GM23338 (cell line): ENCODE data around the gene CYGB. TPM values are rescaled to one million over a fixed set of nuclear protein-coding genes. Genes with fewer than 3 reads are reported as not detected.

Experiments used
- ATAC-seq: fragments of 200-7000 bp; cut with Tn5 transposase; 3 replicates; pipeline ENCODE4 v1.9.1; 2020
- DNase-seq: peaks from one replicate; pipeline ENCODE4 v3.0.0-alpha.2; 2015; ENCODE audit warnings: low spot score
- H2AFZ ChIP-seq: fragments of 200-600 bp; sonication (generic); 2 replicates; pipeline ENCODE4 v1.8.0; 2016; ENCODE audit warnings: antibody characterized with exemption, mild to moderate bottlenecking, moderate library complexity
- H3F3A ChIP-seq: fragments of 200-600 bp; sonication (generic); replicated peaks from 2 replicates; pipeline ENCODE4 v1.8.0; 2017; ENCODE audit warnings: antibody characterized with exemption, mixed run types, low read depth
- H3K27ac ChIP-seq: fragments of 200-600 bp; sonication (generic); 2 replicates; pipeline ENCODE4 v1.6.1; 2016; ENCODE audit warnings: low read depth
- H3K27me3 ChIP-seq: fragments of 200-600 bp; sonication (generic); 2 replicates; pipeline ENCODE4 v1.8.0; 2016; ENCODE audit warnings: mild to moderate bottlenecking, mixed run types, moderate library complexity; ENCODE audit not compliant: insufficient read depth
- H3K36me3 ChIP-seq: fragments of 200-600 bp; sonication (generic); 2 replicates; pipeline ENCODE4 v1.8.0; 2016; ENCODE audit warnings: mild to moderate bottlenecking; ENCODE audit not compliant: insufficient read depth
- H3K4me1 ChIP-seq: fragments of 200-600 bp; sonication (generic); 2 replicates; pipeline ENCODE4 v1.8.0; 2016; ENCODE audit warnings: mild to moderate bottlenecking, moderate library complexity; ENCODE audit not compliant: insufficient read depth
- H3K4me2 ChIP-seq: fragments of 200-600 bp; sonication (generic); 2 replicates; pipeline ENCODE4 v1.7.1; 2017; ENCODE audit warnings: mixed run types
- H3K4me3 ChIP-seq: fragments of 200-600 bp; sonication (generic); 2 replicates; pipeline ENCODE4 v1.6.1; 2016; ENCODE audit warnings: mixed run types
- H3K79me2 ChIP-seq: fragments of 200-600 bp; sonication (generic); replicated peaks from 2 replicates; pipeline ENCODE4 v1.8.0; 2017; ENCODE audit warnings: mild to moderate bottlenecking; ENCODE audit not compliant: insufficient read depth
- H3K9me2 ChIP-seq: fragments of 200-600 bp; sonication (generic); 2 replicates; pipeline ENCODE4 v1.8.0; 2017; ENCODE audit not compliant: insufficient read depth
- H4K20me1 ChIP-seq: fragments of 200-600 bp; sonication (generic); replicated peaks from 2 replicates; pipeline ENCODE4 v1.8.0; 2017; ENCODE audit warnings: mild to moderate bottlenecking; ENCODE audit not compliant: insufficient read depth
- H3K27ac Mint-ChIP-seq: 2 replicates; pipeline ENCODE4 v1.8.0; 2020; ENCODE audit warnings: inconsistent platforms, mild to moderate bottlenecking, moderate library complexity, mixed read lengths
- H3K27me3 Mint-ChIP-seq: 3 replicates; pipeline ENCODE4 v1.8.0; 2022; ENCODE audit warnings: low read depth, mild to moderate bottlenecking, moderate library complexity, mixed read lengths, inconsistent platforms; ENCODE audit not compliant: insufficient read depth, poor library complexity
- H3K36me3 Mint-ChIP-seq: 3 replicates; pipeline ENCODE4 v1.8.0; 2021; ENCODE audit warnings: low read depth, mild to moderate bottlenecking, inconsistent platforms, moderate library complexity, mixed read lengths
- H3K4me1 Mint-ChIP-seq: 3 replicates; pipeline ENCODE4 v1.8.0; 2020; ENCODE audit warnings: mild to moderate bottlenecking, inconsistent platforms, mixed read lengths
- H3K4me3 Mint-ChIP-seq: 3 replicates; pipeline ENCODE4 v1.8.0; 2021; ENCODE audit warnings: moderate library complexity, mild to moderate bottlenecking, inconsistent platforms, mixed read lengths
- H3K9me3 Mint-ChIP-seq: 3 replicates; pipeline ENCODE4 v1.8.0; 2020; ENCODE audit warnings: moderate library complexity, mild to moderate bottlenecking, inconsistent platforms, mixed read lengths
- CREB1 ChIP-seq: fragments of 250-450 bp; sonication (Bioruptor Pico); IDR thresholded peaks from 2 replicates; pipeline ENCODE4 v1.5.0; 2020; ENCODE audit warnings: low read depth, mild to moderate bottlenecking, moderate library complexity
- EZH2 ChIP-seq: fragments of 200-600 bp; sonication (generic); IDR thresholded peaks from one replicate; pipeline ENCODE4 v1.8.0; 2017; ENCODE audit warnings: antibody characterized with exemption, mild to moderate bottlenecking, low read depth; ENCODE audit not compliant: unreplicated experiment
- EZH2phosphoT487 ChIP-seq: fragments of 200-600 bp; sonication (generic); IDR thresholded peaks from one replicate; pipeline ENCODE4 v1.8.1; 2018; ENCODE audit warnings: antibody characterized with exemption; ENCODE audit not compliant: unreplicated experiment
- JUNB ChIP-seq: IDR thresholded peaks from one replicate; pipeline ENCODE4 v1.6.1; 2016; ENCODE audit warnings: antibody characterized with exemption; ENCODE audit not compliant: unreplicated experiment
- NANOG ChIP-seq: IDR thresholded peaks from 2 replicates; pipeline ENCODE4 v1.6.1; 2016; ENCODE audit warnings: antibody characterized with exemption, borderline replicate concordance
- POLR2AphosphoS5 ChIP-seq: IDR thresholded peaks from 2 replicates; pipeline ENCODE4 v1.6.1; 2016; ENCODE audit warnings: antibody characterized with exemption, low read depth
- STAT1 ChIP-seq: IDR thresholded peaks from one replicate; pipeline ENCODE4 v1.6.1; 2016; ENCODE audit warnings: antibody characterized with exemption; ENCODE audit not compliant: unreplicated experiment
- ZNF114 ChIP-seq: fragments of 250-450 bp; sonication (Bioruptor Pico); IDR thresholded peaks from 2 replicates; pipeline ENCODE4 v1.5.0; 2020; ENCODE audit warnings: mild to moderate bottlenecking, moderate library complexity
- ZNF331 ChIP-seq: fragments of 250-450 bp; sonication (Bioruptor Pico); IDR thresholded peaks from 2 replicates; pipeline ENCODE4 v1.5.0; 2020; ENCODE audit warnings: low read depth, mild to moderate bottlenecking, moderate library complexity
- polyA plus RNA-seq: library from polyadenylated mRNA; unstranded; fragments of >200 nt; fragmentation: Nextera tagmentation; extraction: Ambion mirVana; gene quantifications from 2 replicates; pipeline ENCODE4 v1.2.1, GENCODE V29; 2016
- total RNA-seq: library from RNA; depleted of rRNA; stranded (reverse); fragments of >200 nt; shearing (Covaris generic); gene quantifications from 2 replicates; pipeline ENCODE4 v1.2.3, GENCODE V29; 2014
- TF ChIP-seq, protein P1 (sequence below): IDR thresholded peaks from one replicate; pipeline ENCODE4 v1.6.1; 2018; ENCODE audit warnings: antibody characterized with exemption; ENCODE audit not compliant: unreplicated experiment
- TF ChIP-seq, protein P2 (sequence below), 2 experiments: fragments of 200-600 bp in 1 of 2; sonication (generic) in 1 of 2; conservative IDR thresholded peaks; 2 replicates each; pipeline versions ENCODE4 v1.5.1 to v1.6.1; 2016 to 2017; ENCODE audit warnings: antibody characterized with exemption in 2 of 2, low read depth in 2 of 2, mild to moderate bottlenecking in 2 of 2, moderate library complexity in 1 of 2
- TF ChIP-seq, protein P3 (sequence below): fragments of 250-450 bp; sonication (Bioruptor Pico); IDR thresholded peaks from 2 replicates; pipeline ENCODE4 v1.5.0; 2020; ENCODE audit warnings: mild to moderate bottlenecking, moderate library complexity
- TF ChIP-seq, protein P4 (sequence below): IDR thresholded peaks from 2 replicates; pipeline ENCODE4 v1.6.1; 2016; ENCODE audit warnings: antibody characterized with exemption

CYGB gene
- total and polyA plus RNA-seq, 2 experiments from 2014 or later = 1.2 to 1.7 TPM

DNA sequence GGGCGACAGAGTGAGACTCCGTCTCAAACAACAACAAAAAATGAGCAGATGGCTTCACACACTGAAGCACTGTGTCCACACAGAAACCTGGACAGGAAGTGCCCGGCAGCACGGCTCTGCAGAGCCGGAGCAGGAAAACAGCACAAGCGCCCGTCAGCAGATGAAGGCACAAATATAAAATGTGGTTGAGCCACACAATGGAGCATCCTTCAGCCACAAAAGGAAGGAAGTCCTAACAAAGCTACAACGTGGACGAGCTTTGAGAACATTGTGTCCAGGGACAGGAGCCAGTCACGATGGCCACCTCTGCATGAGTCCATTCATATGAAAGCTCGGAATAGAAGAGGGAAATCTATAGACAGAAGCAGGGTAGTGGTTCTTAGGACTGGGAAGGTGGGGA is 51.9 kb downstream of the CYGB start:
- Histone ChIP-seq H3K4me1 (no peaks in the 10 kb centered on the region), H2AFZ (no peak overlapping the region), H3K27me3 (no peaks in the 10 kb centered on the region), H3K4me2 (no peak overlapping the region), H3K79me2 (no peaks in the 10 kb centered on the region), H3F3A (no peaks in the 10 kb centered on the region), H3K36me3 (no peaks in the 10 kb centered on the region), H3K27ac (no peak overlapping the region), H3K9me2 (no peaks in the 10 kb centered on the region), H3K4me3 (no peak overlapping the region), H4K20me1 (no peaks in the 10 kb centered on the region)
- DNase-seq (no peak), ATAC-seq (no peak)
- Mint-ChIP-seq H3K27me3 (peaks cover 16% of the 10 kb centered on the region), H3K4me3 (no peak overlapping the region), H3K9me3 (no peaks in the 10 kb centered on the region), H3K36me3 (no peaks in the 10 kb centered on the region), H3K4me1 (no peaks in the 10 kb centered on the region; the same call in 2 of the 3 replicates), H3K27ac (no peak overlapping the region)
- no peak for TF ChIP-seq NANOG
- TF ChIP-seq, protein P1, sequence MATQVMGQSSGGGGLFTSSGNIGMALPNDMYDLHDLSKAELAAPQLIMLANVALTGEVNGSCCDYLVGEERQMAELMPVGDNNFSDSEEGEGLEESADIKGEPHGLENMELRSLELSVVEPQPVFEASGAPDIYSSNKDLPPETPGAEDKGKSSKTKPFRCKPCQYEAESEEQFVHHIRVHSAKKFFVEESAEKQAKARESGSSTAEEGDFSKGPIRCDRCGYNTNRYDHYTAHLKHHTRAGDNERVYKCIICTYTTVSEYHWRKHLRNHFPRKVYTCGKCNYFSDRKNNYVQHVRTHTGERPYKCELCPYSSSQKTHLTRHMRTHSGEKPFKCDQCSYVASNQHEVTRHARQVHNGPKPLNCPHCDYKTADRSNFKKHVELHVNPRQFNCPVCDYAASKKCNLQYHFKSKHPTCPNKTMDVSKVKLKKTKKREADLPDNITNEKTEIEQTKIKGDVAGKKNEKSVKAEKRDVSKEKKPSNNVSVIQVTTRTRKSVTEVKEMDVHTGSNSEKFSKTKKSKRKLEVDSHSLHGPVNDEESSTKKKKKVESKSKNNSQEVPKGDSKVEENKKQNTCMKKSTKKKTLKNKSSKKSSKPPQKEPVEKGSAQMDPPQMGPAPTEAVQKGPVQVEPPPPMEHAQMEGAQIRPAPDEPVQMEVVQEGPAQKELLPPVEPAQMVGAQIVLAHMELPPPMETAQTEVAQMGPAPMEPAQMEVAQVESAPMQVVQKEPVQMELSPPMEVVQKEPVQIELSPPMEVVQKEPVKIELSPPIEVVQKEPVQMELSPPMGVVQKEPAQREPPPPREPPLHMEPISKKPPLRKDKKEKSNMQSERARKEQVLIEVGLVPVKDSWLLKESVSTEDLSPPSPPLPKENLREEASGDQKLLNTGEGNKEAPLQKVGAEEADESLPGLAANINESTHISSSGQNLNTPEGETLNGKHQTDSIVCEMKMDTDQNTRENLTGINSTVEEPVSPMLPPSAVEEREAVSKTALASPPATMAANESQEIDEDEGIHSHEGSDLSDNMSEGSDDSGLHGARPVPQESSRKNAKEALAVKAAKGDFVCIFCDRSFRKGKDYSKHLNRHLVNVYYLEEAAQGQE = no peak
- no peak for TF ChIP-seq ZNF331 (CRISPR knock-in tag)
- TF ChIP-seq POLR2AphosphoS5 = no peak
- TF ChIP-seq ZNF114 (CRISPR knock-in tag) = no peak
- TF ChIP-seq, protein P2, sequence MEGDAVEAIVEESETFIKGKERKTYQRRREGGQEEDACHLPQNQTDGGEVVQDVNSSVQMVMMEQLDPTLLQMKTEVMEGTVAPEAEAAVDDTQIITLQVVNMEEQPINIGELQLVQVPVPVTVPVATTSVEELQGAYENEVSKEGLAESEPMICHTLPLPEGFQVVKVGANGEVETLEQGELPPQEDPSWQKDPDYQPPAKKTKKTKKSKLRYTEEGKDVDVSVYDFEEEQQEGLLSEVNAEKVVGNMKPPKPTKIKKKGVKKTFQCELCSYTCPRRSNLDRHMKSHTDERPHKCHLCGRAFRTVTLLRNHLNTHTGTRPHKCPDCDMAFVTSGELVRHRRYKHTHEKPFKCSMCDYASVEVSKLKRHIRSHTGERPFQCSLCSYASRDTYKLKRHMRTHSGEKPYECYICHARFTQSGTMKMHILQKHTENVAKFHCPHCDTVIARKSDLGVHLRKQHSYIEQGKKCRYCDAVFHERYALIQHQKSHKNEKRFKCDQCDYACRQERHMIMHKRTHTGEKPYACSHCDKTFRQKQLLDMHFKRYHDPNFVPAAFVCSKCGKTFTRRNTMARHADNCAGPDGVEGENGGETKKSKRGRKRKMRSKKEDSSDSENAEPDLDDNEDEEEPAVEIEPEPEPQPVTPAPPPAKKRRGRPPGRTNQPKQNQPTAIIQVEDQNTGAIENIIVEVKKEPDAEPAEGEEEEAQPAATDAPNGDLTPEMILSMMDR (conservative IDR thresholded peaks at IDR 0.05; ENCODE audit: low read depth in 2 of 2) = no peak
- TF ChIP-seq, protein P3, sequence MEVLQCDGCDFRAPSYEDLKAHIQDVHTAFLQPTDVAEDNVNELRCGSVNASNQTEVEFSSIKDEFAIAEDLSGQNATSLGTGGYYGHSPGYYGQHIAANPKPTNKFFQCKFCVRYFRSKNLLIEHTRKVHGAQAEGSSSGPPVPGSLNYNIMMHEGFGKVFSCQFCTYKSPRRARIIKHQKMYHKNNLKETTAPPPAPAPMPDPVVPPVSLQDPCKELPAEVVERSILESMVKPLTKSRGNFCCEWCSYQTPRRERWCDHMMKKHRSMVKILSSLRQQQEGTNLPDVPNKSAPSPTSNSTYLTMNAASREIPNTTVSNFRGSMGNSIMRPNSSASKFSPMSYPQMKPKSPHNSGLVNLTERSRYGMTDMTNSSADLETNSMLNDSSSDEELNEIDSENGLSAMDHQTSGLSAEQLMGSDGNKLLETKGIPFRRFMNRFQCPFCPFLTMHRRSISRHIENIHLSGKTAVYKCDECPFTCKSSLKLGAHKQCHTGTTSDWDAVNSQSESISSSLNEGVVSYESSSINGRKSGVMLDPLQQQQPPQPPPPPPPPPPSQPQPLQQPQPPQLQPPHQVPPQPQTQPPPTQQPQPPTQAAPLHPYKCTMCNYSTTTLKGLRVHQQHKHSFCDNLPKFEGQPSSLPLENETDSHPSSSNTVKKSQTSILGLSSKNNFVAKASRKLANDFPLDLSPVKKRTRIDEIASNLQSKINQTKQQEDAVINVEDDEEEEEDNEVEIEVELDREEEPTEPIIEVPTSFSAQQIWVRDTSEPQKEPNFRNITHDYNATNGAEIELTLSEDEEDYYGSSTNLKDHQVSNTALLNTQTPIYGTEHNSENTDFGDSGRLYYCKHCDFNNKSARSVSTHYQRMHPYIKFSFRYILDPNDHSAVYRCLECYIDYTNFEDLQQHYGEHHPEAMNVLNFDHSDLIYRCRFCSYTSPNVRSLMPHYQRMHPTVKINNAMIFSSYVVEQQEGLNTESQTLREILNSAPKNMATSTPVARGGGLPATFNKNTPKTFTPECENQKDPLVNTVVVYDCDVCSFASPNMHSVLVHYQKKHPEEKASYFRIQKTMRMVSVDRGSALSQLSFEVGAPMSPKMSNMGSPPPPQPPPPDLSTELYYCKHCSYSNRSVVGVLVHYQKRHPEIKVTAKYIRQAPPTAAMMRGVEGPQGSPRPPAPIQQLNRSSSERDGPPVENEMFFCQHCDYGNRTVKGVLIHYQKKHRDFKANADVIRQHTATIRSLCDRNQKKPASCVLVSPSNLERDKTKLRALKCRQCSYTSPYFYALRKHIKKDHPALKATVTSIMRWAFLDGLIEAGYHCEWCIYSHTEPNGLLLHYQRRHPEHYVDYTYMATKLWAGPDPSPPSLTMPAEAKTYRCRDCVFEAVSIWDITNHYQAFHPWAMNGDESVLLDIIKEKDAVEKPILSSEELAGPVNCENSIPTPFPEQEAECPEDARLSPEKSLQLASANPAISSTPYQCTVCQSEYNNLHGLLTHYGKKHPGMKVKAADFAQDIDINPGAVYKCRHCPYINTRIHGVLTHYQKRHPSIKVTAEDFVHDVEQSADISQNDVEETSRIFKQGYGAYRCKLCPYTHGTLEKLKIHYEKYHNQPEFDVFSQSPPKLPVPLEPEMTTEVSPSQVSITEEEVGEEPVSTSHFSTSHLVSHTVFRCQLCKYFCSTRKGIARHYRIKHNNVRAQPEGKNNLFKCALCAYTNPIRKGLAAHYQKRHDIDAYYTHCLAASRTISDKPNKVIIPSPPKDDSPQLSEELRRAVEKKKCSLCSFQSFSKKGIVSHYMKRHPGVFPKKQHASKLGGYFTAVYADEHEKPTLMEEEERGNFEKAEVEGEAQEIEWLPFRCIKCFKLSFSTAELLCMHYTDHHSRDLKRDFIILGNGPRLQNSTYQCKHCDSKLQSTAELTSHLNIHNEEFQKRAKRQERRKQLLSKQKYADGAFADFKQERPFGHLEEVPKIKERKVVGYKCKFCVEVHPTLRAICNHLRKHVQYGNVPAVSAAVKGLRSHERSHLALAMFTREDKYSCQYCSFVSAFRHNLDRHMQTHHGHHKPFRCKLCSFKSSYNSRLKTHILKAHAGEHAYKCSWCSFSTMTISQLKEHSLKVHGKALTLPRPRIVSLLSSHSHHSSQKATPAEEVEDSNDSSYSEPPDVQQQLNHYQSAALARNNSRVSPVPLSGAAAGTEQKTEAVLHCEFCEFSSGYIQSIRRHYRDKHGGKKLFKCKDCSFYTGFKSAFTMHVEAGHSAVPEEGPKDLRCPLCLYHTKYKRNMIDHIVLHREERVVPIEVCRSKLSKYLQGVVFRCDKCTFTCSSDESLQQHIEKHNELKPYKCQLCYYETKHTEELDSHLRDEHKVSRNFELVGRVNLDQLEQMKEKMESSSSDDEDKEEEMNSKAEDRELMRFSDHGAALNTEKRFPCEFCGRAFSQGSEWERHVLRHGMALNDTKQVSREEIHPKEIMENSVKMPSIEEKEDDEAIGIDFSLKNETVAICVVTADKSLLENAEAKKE (CRISPR knock-in tag) = no peak
- no peak for TF ChIP-seq STAT1
- no peak for TF ChIP-seq JUNB
- TF ChIP-seq EZH2phosphoT487 = no peak
- TF ChIP-seq CREB1 (CRISPR knock-in tag) = no peak
- TF ChIP-seq, protein P4, sequence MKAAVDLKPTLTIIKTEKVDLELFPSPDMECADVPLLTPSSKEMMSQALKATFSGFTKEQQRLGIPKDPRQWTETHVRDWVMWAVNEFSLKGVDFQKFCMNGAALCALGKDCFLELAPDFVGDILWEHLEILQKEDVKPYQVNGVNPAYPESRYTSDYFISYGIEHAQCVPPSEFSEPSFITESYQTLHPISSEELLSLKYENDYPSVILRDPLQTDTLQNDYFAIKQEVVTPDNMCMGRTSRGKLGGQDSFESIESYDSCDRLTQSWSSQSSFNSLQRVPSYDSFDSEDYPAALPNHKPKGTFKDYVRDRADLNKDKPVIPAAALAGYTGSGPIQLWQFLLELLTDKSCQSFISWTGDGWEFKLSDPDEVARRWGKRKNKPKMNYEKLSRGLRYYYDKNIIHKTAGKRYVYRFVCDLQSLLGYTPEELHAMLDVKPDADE = no peak
- TF ChIP-seq EZH2 = no peak
